GM12878 (cell line): ENCODE data around the gene MAPT. TPM values are rescaled to one million over a fixed set of nuclear protein-coding genes. Genes with fewer than 3 reads are reported as not detected.

ENCODE experiments used
- ATAC-seq: fragments of 200-7000 bp; cut with Tn5 transposase; 3 replicates; pipeline ENCODE4 v1.9.1; 2020; ENCODE audit warnings: mild to moderate bottlenecking, moderate library complexity
- BruUV-seq: library from RNA; stranded (reverse); fragments of 400-500 nt; replicated peaks from 2 replicates; lab custom pipeline; 2021; lab: Mats Ljungman, UMichigan
- CTCF ChIA-PET: fragments of 300-600 bp; sonication (Branson Sonifier 250); formaldehyde crosslinking; extraction: SDS; loops from one replicate; lab custom pipeline; 2021; ENCODE audit warnings: inconsistent platforms; lab: Yijun Ruan, JAX
- POLR2A ChIA-PET: fragments of 350-600 bp; formaldehyde crosslinking; extraction: SDS; loops from one replicate; lab custom pipeline; 2021; ENCODE audit warnings: inconsistent platforms; lab: Charles Lee
- RAD21 ChIA-PET: fragments of 300-600 bp; sonication (Branson Sonifier 250); formaldehyde crosslinking; loops from one replicate; lab custom pipeline; 2023; ENCODE audit warnings: antibody characterized with exemption; ENCODE audit not compliant: unreplicated experiment; lab: Charles Lee
- SMC1A ChIA-PET: fragments of 300-600 bp; sonication (Branson Sonifier 250); formaldehyde crosslinking; loops from one replicate; lab custom pipeline; 2023; ENCODE audit not compliant: unreplicated experiment, uncharacterized antibody; lab: Charles Lee
- DNase-seq: peaks from one replicate; pipeline ENCODE4 v3.0.0-alpha.2; 2011; ENCODE audit warnings: low read depth, low spot score
- FAIRE-seq: peaks from 3 replicates; lab custom pipeline; 2011; peaks lifted over from hg19 to GRCh38; lab: Jason Lieb, UNC
- H2AFZ ChIP-seq: 2 replicates; pipeline ENCODE4 v1.6.0; 2011; ENCODE audit warnings: low read depth, low read length, control low read depth; ENCODE audit not compliant: control insufficient read depth
- H3K27ac ChIP-seq: 2 replicates; pipeline ENCODE4 v1.5.1; 2011; ENCODE audit warnings: control low read depth; ENCODE audit not compliant: control insufficient read depth, insufficient read depth
- H3K27me3 ChIP-seq, 2 experiments: replicated peaks in 1 of 2; 2 replicates each; pipeline versions ENCODE4 v1.6.0 to v1.6.1; 2011; ENCODE audit warnings: low read length in 1 of 2; ENCODE audit not compliant: control insufficient read depth in 2 of 2, insufficient read depth in 2 of 2
- H3K36me3 ChIP-seq, 2 experiments: 2 replicates each; pipeline ENCODE4 v1.5.1; 2011; ENCODE audit warnings: low read length in 1 of 2; ENCODE audit not compliant: control insufficient read depth in 2 of 2, insufficient read depth in 2 of 2
- H3K4me1 ChIP-seq: 2 replicates; pipeline ENCODE4 v1.6.1; 2011; ENCODE audit warnings: mild to moderate bottlenecking, low read length, moderate library complexity, mixed read lengths; ENCODE audit not compliant: control insufficient read depth, insufficient read depth
- H3K4me2 ChIP-seq: 2 replicates; pipeline ENCODE4 v1.6.0; 2011; ENCODE audit warnings: control low read depth; ENCODE audit not compliant: control insufficient read depth, insufficient read depth
- H3K4me3 ChIP-seq: fragments of 200-600 bp; sonication (generic); 2 replicates; pipeline ENCODE4 v1.5.1; 2016
- H3K79me2 ChIP-seq: 2 replicates; pipeline ENCODE4 v1.6.0; 2011; ENCODE audit warnings: low read length; ENCODE audit not compliant: control insufficient read depth, insufficient read depth
- H3K9ac ChIP-seq: 2 replicates; pipeline ENCODE4 v1.8.0; 2011; ENCODE audit warnings: low read length, control low read depth, mixed read lengths; ENCODE audit not compliant: control insufficient read depth, insufficient read depth
- H3K9me3 ChIP-seq: replicated peaks from 3 replicates; pipeline ENCODE4 v1.5.1; 2011; ENCODE audit warnings: mild to moderate bottlenecking, low read length; ENCODE audit not compliant: control insufficient read depth, insufficient read depth
- H4K20me1 ChIP-seq: 2 replicates; pipeline ENCODE4 v1.6.0; 2011; ENCODE audit not compliant: control insufficient read depth, insufficient read depth
- BMI1 ChIP-seq: fragments of 450-650 bp; IDR thresholded peaks from 2 replicates; pipeline ENCODE4 v1.6.1; 2016; ENCODE audit warnings: mild to moderate bottlenecking, moderate library complexity, borderline replicate concordance
- CTCF ChIP-seq, 3 experiments: IDR thresholded peaks in 2 of 3; conservative IDR thresholded peaks in 1 of 3; 2 replicates each; pipeline ENCODE4 v1.5.1; 2011; ENCODE audit warnings: low read depth in 3 of 3, low read length in 3 of 3, mild to moderate bottlenecking in 3 of 3, control low read depth in 2 of 3, moderate library complexity in 2 of 3, inconsistent platforms in 1 of 3, mixed read lengths in 1 of 3; ENCODE audit not compliant: control insufficient read depth in 2 of 3, insufficient read depth in 1 of 3; ENCODE audit errors: extremely low read depth in 1 of 3
- MLLT1 ChIP-seq: fragments of 450-650 bp; IDR thresholded peaks from 2 replicates; pipeline ENCODE4 v1.6.1; 2016; ENCODE audit warnings: mild to moderate bottlenecking
- MXI1 ChIP-seq: fragments of 150-350 bp; IDR thresholded peaks from 2 replicates; pipeline ENCODE4 v1.6.1; 2011; ENCODE audit warnings: low read depth, mild to moderate bottlenecking, inconsistent platforms, low read length, improper control_type of control experiment
- NKRF ChIP-seq: fragments of 450-650 bp; conservative IDR thresholded peaks from 2 replicates; pipeline ENCODE4 v1.6.1; 2017; ENCODE audit warnings: mild to moderate bottlenecking, moderate library complexity
- TARDBP ChIP-seq: IDR thresholded peaks from 2 replicates; pipeline ENCODE4 v1.6.1; 2016; ENCODE audit warnings: borderline replicate concordance
- WGBS: methylation state at CpG from one replicate; pipeline ENCODE4 v1.1.6; 2016; ENCODE audit warnings: low lambda C conversion rate; ENCODE audit not compliant: insufficient replicate concordance, insufficient coverage; ENCODE audit errors: missing lambda C conversion rate; 5-methylcytosine and 5-hydroxymethylcytosine counted together
- in situ Hi-C: fragments of 300-500 bp; cut with MboI; formaldehyde crosslinking; loops from 9 replicates; pipeline ENCODE4 v1.14.3; 2018; ENCODE audit warnings: mixed read lengths
- intact Hi-C: fragments of 100-400 bp; cut with micrococcal nuclease; formaldehyde crosslinking; loops from one replicate; pipeline ENCODE4 v1.14.2; 2022; ENCODE audit not compliant: unreplicated experiment
- polyA plus RNA-seq, 11 experiments: library from polyadenylated mRNA; depleted of rRNA in 4 of 11; unstranded in 6 of 11; stranded (reverse) in 5 of 11; fragments of >200 nt; fragmentation: Nextera tagmentation in 4 of 11; fragmentation: Illumina TruSeq in 1 of 11; extraction: Ambion mirVana in 4 of 11; extraction: Trizol in 1 of 11; gene quantifications; 1 replicate in 1 of 11; 2 replicates in 10 of 11; pipeline versions ENCODE4 v1.2.1 to v1.2.3, GENCODE V29; 2011 to 2016; ENCODE audit warnings: inconsistent platforms in 2 of 11, missing spikeins in 2 of 11, low read depth in 1 of 11
- total RNA-seq, 4 experiments: library from RNA; depleted of rRNA in 3 of 4; stranded (reverse); fragments of >200 nt in 3 of 4; fragmentation: Illumina TruSeq in 1 of 4; extraction: Trizol in 1 of 4; gene quantifications; 2 replicates each; pipeline versions ENCODE4 v1.2.1 to v1.2.3, GENCODE V29; 2013 to 2021
- TF ChIP-seq, protein P1 (sequence below): fragments of 450-650 bp; IDR thresholded peaks from 2 replicates; pipeline ENCODE4 v1.6.1; 2017; ENCODE audit warnings: low read depth, mild to moderate bottlenecking, moderate library complexity

MAPT gene
- total and polyA plus RNA-seq, 10 of the 15 experiments (the other 5 are each of a cell fraction or from before 2014, with no cell fraction given): under 0.01 to 0.05 (median 0.03) TPM; not detected in 7

GRCh38 chr17:45998987-45999899 is 104.9 kb downstream of the MAPT start, which contains the start of gene STH:
STH (plus strand) TSS chr17:45999250; CDS start chr17:45999280, 30 bp downstream.
- FAIRE-seq (no peak), ATAC-seq (no peak), DNase-seq (no peak)
- H3K36me3 ChIP-seq: no peaks in the 10 kb centered on the region
- no peak within 1 kb of the TSS for H3K4me3 ChIP-seq
- in situ Hi-C loops (no loop called here), intact Hi-C loops (no loop called here)
- H3K4me2 ChIP-seq: no peak within 1 kb of the TSS
- H3K79me2 ChIP-seq: no peaks in the 10 kb centered on the region
- H3K27me3 ChIP-seq: no peaks in the 10 kb centered on the region
- WGBS: 40% methylated on average over 8 of the region's 8 CpGs
- BruUV-seq: no TSS peak
- H3K9ac ChIP-seq: no peak within 1 kb of the TSS
- no peak for TF ChIP-seq MXI1
- TF ChIP-seq MLLT1: no peak
- TF ChIP-seq, protein P1, sequence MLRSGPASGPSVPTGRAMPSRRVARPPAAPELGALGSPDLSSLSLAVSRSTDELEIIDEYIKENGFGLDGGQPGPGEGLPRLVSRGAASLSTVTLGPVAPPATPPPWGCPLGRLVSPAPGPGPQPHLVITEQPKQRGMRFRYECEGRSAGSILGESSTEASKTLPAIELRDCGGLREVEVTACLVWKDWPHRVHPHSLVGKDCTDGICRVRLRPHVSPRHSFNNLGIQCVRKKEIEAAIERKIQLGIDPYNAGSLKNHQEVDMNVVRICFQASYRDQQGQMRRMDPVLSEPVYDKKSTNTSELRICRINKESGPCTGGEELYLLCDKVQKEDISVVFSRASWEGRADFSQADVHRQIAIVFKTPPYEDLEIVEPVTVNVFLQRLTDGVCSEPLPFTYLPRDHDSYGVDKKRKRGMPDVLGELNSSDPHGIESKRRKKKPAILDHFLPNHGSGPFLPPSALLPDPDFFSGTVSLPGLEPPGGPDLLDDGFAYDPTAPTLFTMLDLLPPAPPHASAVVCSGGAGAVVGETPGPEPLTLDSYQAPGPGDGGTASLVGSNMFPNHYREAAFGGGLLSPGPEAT: no peak
- no peak for TF ChIP-seq NKRF
- TF ChIP-seq CTCF (IDR thresholded peaks at IDR 0.05 in 2 of 3, conservative IDR thresholded peaks at IDR 0.05 in 1 of 3; ENCODE audit: control insufficient read depth in 2 of 3, extremely low read depth in 1 of 3, insufficient read depth in 1 of 3, low read depth in 3 of 3, low read length in 3 of 3): no peak
- TF ChIP-seq TARDBP: no peak
- no peak for TF ChIP-seq BMI1
- ChIA-PET SMC1A (interaction anchor here (0.7 to 1.1 kb wide), 2 partner anchors 26 to 214 kb away, joined by 3 read pairs; no protein-coding TSS in a partner anchor), RAD21 (no interaction called here), CTCF (interaction anchor here (6.4 kb wide), 1 partner anchor 212 kb away, joined by 65 read pairs; no protein-coding TSS in a partner anchor), POLR2A (no interaction called here)
- H3K27ac ChIP-seq: no peak within 1 kb of the TSS
- no peaks in the 10 kb centered on the region for H4K20me1 ChIP-seq
- H2AFZ ChIP-seq: no peak within 1 kb of the TSS
- H3K4me1 ChIP-seq: no peaks in the 10 kb centered on the region
- H3K9me3 ChIP-seq: no peaks in the 10 kb centered on the region
